ENCODE results near the gene ZNF22. TPM values are rescaled to one million over a fixed set of nuclear protein-coding genes. Genes with fewer than 3 reads are reported as not detected.

Gene ZNF22
- total RNA-seq, 1 experiment from 2014 or later, result 13.5 TPM

- ChIA-PET POLR2A (no interaction called here), RAD21 (ENCODE audit: low non-redundant PET in 1 of 2, low total read pairs in 2 of 2, uncharacterized antibody in 2 of 2, unreplicated experiment in 2 of 2) (no interaction called here), CTCF (no interaction called here)
- Histone ChIP-seq H3K27ac (ENCODE audit: low read depth, low read length) (no peak overlapping the region), H4K20me1 (ENCODE audit: insufficient read depth) (no peaks in the 10 kb centered on the region), H3K4me1 (ENCODE audit: control insufficient read depth in 1 of 2, insufficient read depth in 2 of 2, low read length in 2 of 2) (no peaks in the 10 kb centered on the region), H2AFZ (ENCODE audit: low read depth, low read length, poor library complexity, severe bottlenecking) (no peak overlapping the region), H3K4me3 (replicated peaks in 1 of 2; ENCODE audit: low read depth in 1 of 2, low read length in 2 of 2) (no peak overlapping the region), H3K36me3 (ENCODE audit: control insufficient read depth in 1 of 2, insufficient read depth in 2 of 2, low read length in 2 of 2) (no peaks in the 10 kb centered on the region), H3K79me2 (ENCODE audit: insufficient read depth, low read length) (no peaks in the 10 kb centered on the region), H3K9me2 (ENCODE audit: insufficient read depth) (no peaks in the 10 kb centered on the region), H3K9me3 (ENCODE audit: control insufficient read depth in 1 of 2, insufficient read depth in 1 of 2, low read depth in 1 of 2, low read length in 2 of 2) (no peaks in the 10 kb centered on the region), H3K4me2 (ENCODE audit: low read length) (no peak overlapping the region), H3K9ac (ENCODE audit: low read length) (no peak overlapping the region), H3K27me3 (ENCODE audit: insufficient read depth, low read length) (peaks cover 8% of the 10 kb centered on the region; the same call in 1 of the 2 replicates)
- ATAC-seq (no peak), DNase-seq (ENCODE audit: low read depth, low spot score) (no peak)
- intact Hi-C loops (cut with micrococcal nuclease), result no loop called here
- no TSS peak for BruUV-seq (replicated peaks)
- TF ChIP-seq RAD21 (IDR thresholded peaks at IDR 0.05; ENCODE audit: low read depth), result no peak
- no peak for TF ChIP-seq CTCF (IDR thresholded peaks at IDR 0.05 in 2 of 3, conservative IDR thresholded peaks at IDR 0.05 in 1 of 3; ENCODE audit: borderline replicate concordance in 1 of 3, insufficient read depth in 1 of 3, low read depth in 2 of 3, low read length in 2 of 3)
- no peak for TF ChIP-seq ELF1 (IDR thresholded peaks at IDR 0.05; ENCODE audit: borderline replicate concordance, low read depth)
- no peak for TF ChIP-seq ZBTB33 (IDR thresholded peaks at IDR 0.05; ENCODE audit: extremely low read depth, insufficient replicate concordance, low read length)
Measured at GRCh38 chr10:45015590-45015989, 14.9 kb downstream of the ZNF22 start.

- POLR2A ChIA-PET, result no interaction called here
- BruUV-seq (replicated peaks), result no TSS peak
- Histone ChIP-seq H2AFZ (ENCODE audit: low read depth, low read length, poor library complexity, severe bottlenecking) (no peak overlapping the region), H3K79me2 (ENCODE audit: insufficient read depth, low read length) (no peaks in the 10 kb centered on the region), H3K9ac (ENCODE audit: low read length) (no peak overlapping the region), H3K27me3 (ENCODE audit: insufficient read depth, low read length) (no peaks in the 10 kb centered on the region), H3K4me2 (ENCODE audit: low read length) (no peak overlapping the region), H3K9me2 (ENCODE audit: insufficient read depth) (no peaks in the 10 kb centered on the region), H4K20me1 (ENCODE audit: insufficient read depth) (no peaks in the 10 kb centered on the region), H3K4me3 (replicated peaks in 1 of 2; ENCODE audit: low read depth in 1 of 2, low read length in 2 of 2) (no peak overlapping the region), H3K9me3 (ENCODE audit: control insufficient read depth in 1 of 2, insufficient read depth in 1 of 2, low read depth in 1 of 2, low read length in 2 of 2) (no peaks in the 10 kb centered on the region), H3K36me3 (ENCODE audit: control insufficient read depth in 1 of 2, insufficient read depth in 2 of 2, low read length in 2 of 2) (no peaks in the 10 kb centered on the region), H3K27ac (ENCODE audit: low read depth, low read length) (no peak overlapping the region), H3K4me1 (ENCODE audit: control insufficient read depth in 1 of 2, insufficient read depth in 2 of 2, low read length in 2 of 2) (no peaks in the 10 kb centered on the region)
- RAD21 ChIA-PET (ENCODE audit: low non-redundant PET in 1 of 2, low total read pairs in 2 of 2, uncharacterized antibody in 2 of 2, unreplicated experiment in 2 of 2), result no interaction called here
- CTCF ChIA-PET, result no interaction called here
- intact Hi-C loops (cut with micrococcal nuclease), result no loop called here
- DNase-seq (ENCODE audit: low read depth, low spot score), result no peak
- ATAC-seq, result no peak
- TF ChIP-seq EZH2 (IDR thresholded peaks at IDR 0.05), result no peak
Measured at GRCh38 chr10:45023426-45023825, 22.7 kb downstream of the ZNF22 start.
